Adrenal gland (tissue), 12 donors: ENCODE results near the gene NMRK2. TPM values are rescaled to one million over a fixed set of nuclear protein-coding genes. Genes with fewer than 3 reads are reported as not detected.
A peak's percentile ranks its signal among the peaks of the same experiment; 100 is the strongest.

Experiments used
- DNase-seq, 7 donors: peaks; one replicate each; pipeline ENCODE4 v3.0.0-alpha.2; 2019 to 2020
- H3K27ac ChIP-seq, 5 donors: fragments of 200-600 bp; sonication (generic) in 4 of 5; 1 replicate in 3 of 5; 2 replicates in 2 of 5; pipeline versions ENCODE4 v1.5.1 to v1.8.0; 2016 to 2020; ENCODE audit warnings: mild to moderate bottlenecking in 1 of 5
- H3K27me3 ChIP-seq: fragments of 200-600 bp; 2 replicates; pipeline ENCODE4 v1.8.0; 2021
- H3K36me3 ChIP-seq, 2 donors: fragments of 200-600 bp; replicated peaks in 1 of 2; 1 replicate in 1 of 2; 2 replicates in 1 of 2; pipeline versions ENCODE4 v1.5.1 to v1.8.0; 2018 to 2022
- H3K4me1 ChIP-seq, 2 donors: fragments of 200-600 bp; replicated peaks in 1 of 2; 1 replicate in 1 of 2; 2 replicates in 1 of 2; pipeline versions ENCODE4 v1.5.1 to v1.8.0; 2018 to 2021
- H3K4me3 ChIP-seq, 4 donors: fragments of 200-600 bp; sonication (generic) in 3 of 4; one replicate each; pipeline ENCODE4 v1.5.1; 2016 to 2018
- H3K9me3 ChIP-seq, 3 donors: fragments of 200-600 bp; sonication (generic) in 1 of 3; replicated peaks in 1 of 3; 1 replicate in 2 of 3; 2 replicates in 1 of 3; pipeline versions ENCODE4 v1.5.1 to v1.8.0; 2016 to 2021
- POLR2A ChIP-seq, 2 donors: fragments of 450-650 bp; IDR thresholded peaks; one replicate each; pipeline ENCODE4 v1.6.1; 2017; ENCODE audit warnings: antibody characterized with exemption in 2 of 2, mild to moderate bottlenecking in 2 of 2, moderate library complexity in 1 of 2
- WGBS, 4 donors: extraction: QIAGEN DNeasy Blood & Tissue Kit in 2 of 4; methylation state at CpG; one replicate each; pipeline versions ENCODE4 v1.1.5 to v1.1.7; 2013 to 2017; 5-methylcytosine and 5-hydroxymethylcytosine counted together
- intact Hi-C, 2 donors: fragments of 100-400 bp; cut with DNase I; formaldehyde crosslinking; loops; one replicate each; pipeline versions ENCODE4 v1.14.1 to v1.15.0; 2022 to 2023
- polyA plus RNA-seq, 3 donors: library from polyadenylated mRNA; stranded (reverse); fragments of 200-250 nt in 2 of 3; fragments of 350-450 nt in 1 of 3; fragmentation: Illumina TruSeq in 1 of 3; extraction: RNeasy Lipid Tissue Mini Kit (QIAGEN cat#74804) in 1 of 3; gene quantifications; one replicate each; pipeline ENCODE4 v1.2.3, GENCODE V29; 2013 to 2014
- total RNA-seq, 9 donors: library from RNA; depleted of rRNA in 4 of 9; stranded (reverse); fragments of >200 nt in 4 of 9; fragments of 120-200 nt in 1 of 9; fragmentation: NEBNext Ultra II Directional in 1 of 9; extraction: Animal tissue kit (Norgen Biotek cat#: 25700) in 1 of 9; gene quantifications; one replicate each; pipeline versions ENCODE4 v1.1.0 to v1.2.4, GENCODE V29; 2013 to 2023
- TF ChIP-seq, protein P1 (sequence below), 6 experiments: fragments of 450-650 bp in 4 of 6; fragments of 200-600 bp in 2 of 6; sonication (generic) in 1 of 6; IDR thresholded peaks; 1 replicate in 5 of 6; 2 replicates in 1 of 6; pipeline versions ENCODE4 v1.5.1 to v1.8.0; 2016 to 2021; ENCODE audit warnings: antibody characterized with exemption in 6 of 6, mild to moderate bottlenecking in 2 of 6, moderate library complexity in 1 of 6
- donor health status: healthy with polysubstance abuse.
- donor health status: Bipolar disorder and iron deficiency.
- donor health status: DM: yes; HTN: yes; CAD: no.
- donor health status: DM: no; HTN: no; CAD: no.
- donor health status: DM: no; HTN: no; CAD: no.
- donor health status: DM: yes; HTN: yes; CAD: no.

Gene NMRK2
- total and polyA plus RNA-seq, 12 donors: 0.36 to 14.7 (median 1.9) TPM; not detected in 4

DNA sequence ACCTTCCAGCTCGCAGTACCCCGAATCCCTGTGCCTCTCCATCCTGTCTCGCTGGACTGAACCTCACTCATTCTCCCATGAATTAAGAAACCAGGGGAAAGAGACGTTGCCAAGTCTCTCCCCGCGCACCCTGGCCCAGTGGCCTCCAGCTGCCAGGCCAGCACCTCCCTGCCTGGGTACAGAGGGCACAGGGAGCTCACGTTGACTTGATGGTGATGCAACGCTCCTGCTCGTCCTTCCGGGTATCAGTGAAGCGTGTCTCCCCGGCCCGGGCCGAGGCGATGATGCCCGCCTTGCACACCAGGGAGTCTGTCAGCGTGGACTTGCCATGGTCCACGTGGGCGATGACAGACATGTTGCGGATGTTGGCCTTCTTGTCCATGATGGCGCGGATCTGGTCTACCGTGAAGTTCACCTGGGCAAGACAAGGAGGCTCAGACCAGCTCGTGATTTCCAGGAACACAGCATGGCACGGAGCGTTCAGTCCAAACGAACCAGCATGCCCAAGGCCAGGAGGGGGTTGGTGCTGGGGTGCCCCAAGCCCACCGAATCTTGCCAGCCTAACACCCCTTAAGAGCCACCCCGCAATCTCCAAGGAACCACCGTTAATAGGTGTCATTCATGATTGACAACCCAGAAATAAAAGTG lies 51.2 kb downstream of the NMRK2 start:
- peaks cover 19 to 46% of the 10 kb centered on the region in 2 donors for H3K4me1 ChIP-seq
- peak overlapping the region; percentile 93 to 99 (median 98) for H3K27ac ChIP-seq
- no peaks in the 10 kb centered on the region for H3K27me3 ChIP-seq
- WGBS, 4 donors: 8 to 31% (median 14%) methylated on average over 9 to 30 of the region's 30 CpGs
- intact Hi-C loops: no loop called here
- H3K9me3 ChIP-seq: no peaks in the 10 kb centered on the region
- peak; percentile 61 to 90 (median 84) for DNase-seq
- TF ChIP-seq, protein P1, sequence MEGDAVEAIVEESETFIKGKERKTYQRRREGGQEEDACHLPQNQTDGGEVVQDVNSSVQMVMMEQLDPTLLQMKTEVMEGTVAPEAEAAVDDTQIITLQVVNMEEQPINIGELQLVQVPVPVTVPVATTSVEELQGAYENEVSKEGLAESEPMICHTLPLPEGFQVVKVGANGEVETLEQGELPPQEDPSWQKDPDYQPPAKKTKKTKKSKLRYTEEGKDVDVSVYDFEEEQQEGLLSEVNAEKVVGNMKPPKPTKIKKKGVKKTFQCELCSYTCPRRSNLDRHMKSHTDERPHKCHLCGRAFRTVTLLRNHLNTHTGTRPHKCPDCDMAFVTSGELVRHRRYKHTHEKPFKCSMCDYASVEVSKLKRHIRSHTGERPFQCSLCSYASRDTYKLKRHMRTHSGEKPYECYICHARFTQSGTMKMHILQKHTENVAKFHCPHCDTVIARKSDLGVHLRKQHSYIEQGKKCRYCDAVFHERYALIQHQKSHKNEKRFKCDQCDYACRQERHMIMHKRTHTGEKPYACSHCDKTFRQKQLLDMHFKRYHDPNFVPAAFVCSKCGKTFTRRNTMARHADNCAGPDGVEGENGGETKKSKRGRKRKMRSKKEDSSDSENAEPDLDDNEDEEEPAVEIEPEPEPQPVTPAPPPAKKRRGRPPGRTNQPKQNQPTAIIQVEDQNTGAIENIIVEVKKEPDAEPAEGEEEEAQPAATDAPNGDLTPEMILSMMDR (IDR thresholded peaks at IDR 0.05): no peak
- TF ChIP-seq POLR2A (IDR thresholded peaks at IDR 0.05): peak in 1 of 2 donors; percentile 37
- peak overlapping the region in 3 of 4 donors; percentile 91 to 100 (median 98) for H3K4me3 ChIP-seq
- H3K36me3 ChIP-seq: peaks cover 0 to 50% of the 10 kb centered on the region in 2 donors

DNA sequence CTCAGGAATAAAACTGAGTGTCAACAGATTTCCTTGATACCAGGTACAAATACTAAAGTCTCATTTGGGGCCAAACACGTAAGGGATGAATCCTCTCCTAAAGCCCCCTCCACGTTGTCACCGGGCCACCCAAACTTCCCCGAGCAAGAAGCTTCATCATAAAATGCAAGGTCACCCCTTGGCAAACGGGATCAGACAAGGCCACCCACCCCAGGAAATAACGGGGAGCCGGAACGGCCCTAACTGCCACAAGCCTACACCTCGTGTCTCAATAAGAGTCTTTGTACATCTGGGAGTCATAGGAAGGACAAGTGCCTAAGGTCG lies 51.7 kb downstream of the NMRK2 start:
- H3K36me3 ChIP-seq: peaks cover 0 to 45% of the 10 kb centered on the region in 2 donors
- DNase-seq: peak in 2 of 7 donors; percentile 40 to 63
- TF ChIP-seq POLR2A (IDR thresholded peaks at IDR 0.05): no peak
- TF ChIP-seq, protein P1 (IDR thresholded peaks at IDR 0.05): peak in 1 of 6 experiments; percentile 6
- peak overlapping the region; percentile 84 to 100 (median 94) for H3K4me3 ChIP-seq
- H3K9me3 ChIP-seq: no peaks in the 10 kb centered on the region
- H3K27ac ChIP-seq: peak overlapping the region; percentile 93 to 99 (median 98)
- peaks cover 19 to 46% of the 10 kb centered on the region in 2 donors for H3K4me1 ChIP-seq
- no peaks in the 10 kb centered on the region for H3K27me3 ChIP-seq
- intact Hi-C loops: no loop called here
- 0 to 1% (median 0%) methylated on average over 4 to 10 of the region's 10 CpGs for WGBS, 4 donors

DNA sequence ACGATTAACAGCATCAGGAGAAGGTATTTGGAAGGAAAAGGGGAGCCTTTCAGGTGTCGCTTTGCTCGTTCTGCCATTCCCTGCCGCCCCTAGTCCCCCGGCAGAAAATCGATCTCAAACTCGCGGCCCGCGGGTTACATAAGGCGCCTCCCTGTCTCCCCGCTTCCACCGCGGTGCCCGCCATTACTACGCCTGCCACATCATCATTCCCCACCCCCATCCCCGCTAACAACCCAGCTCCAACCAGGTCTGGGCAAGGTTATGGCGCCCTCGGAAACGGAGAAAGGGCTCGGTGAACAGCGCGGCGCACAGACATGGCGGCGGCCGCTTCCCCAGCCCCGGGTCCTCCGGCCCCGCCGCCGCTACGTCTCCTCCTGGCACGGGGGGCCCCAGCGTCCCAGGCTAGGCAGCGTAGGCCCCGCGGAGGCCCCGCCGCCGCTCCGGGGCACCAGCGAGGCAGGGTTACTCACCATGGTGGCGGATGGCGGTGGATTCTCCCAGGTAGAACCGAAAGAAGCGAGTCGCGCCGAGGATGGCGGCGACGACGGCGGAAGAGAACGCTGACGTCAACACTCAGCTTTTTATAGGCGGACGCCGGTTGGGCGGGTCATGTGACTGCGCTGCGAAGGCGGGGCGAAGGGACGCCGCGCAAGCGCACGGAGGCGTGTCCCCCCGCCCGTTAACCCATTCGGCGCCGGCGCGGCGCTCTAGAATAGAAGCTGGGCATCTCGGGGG lies 52.2 kb downstream of the NMRK2 start, which contains the start of gene EEF2:
EEF2 (minus strand) TSS at position 556 of the 735 bp plus-strand sequence; CDS start at position 473, 83 bp downstream.
- Histone ChIP-seq H3K27me3 (no peaks in the 10 kb centered on the region), H3K4me1 (peaks cover 19 to 46% of the 10 kb centered on the region in 2 donors), H3K36me3 (peaks cover 0 to 40% of the 10 kb centered on the region in 2 donors), H3K9me3 (no peaks in the 10 kb centered on the region), H3K4me3 (peak within 1 kb of the TSS; percentile 84 to 100 (median 94)), H3K27ac (peak within 1 kb of the TSS; percentile 93 to 99 (median 98))
- intact Hi-C loops: no loop called here
- peak; percentile 99 for TF ChIP-seq POLR2A (IDR thresholded peaks at IDR 0.05)
- TF ChIP-seq, protein P1 (IDR thresholded peaks at IDR 0.05): peak in 1 of 6 experiments; percentile 17
- WGBS, 4 donors: 0% methylated on average over 21 to 80 of the region's 80 CpGs
- DNase-seq: peak; percentile 87 to 95 (median 91)

DNA sequence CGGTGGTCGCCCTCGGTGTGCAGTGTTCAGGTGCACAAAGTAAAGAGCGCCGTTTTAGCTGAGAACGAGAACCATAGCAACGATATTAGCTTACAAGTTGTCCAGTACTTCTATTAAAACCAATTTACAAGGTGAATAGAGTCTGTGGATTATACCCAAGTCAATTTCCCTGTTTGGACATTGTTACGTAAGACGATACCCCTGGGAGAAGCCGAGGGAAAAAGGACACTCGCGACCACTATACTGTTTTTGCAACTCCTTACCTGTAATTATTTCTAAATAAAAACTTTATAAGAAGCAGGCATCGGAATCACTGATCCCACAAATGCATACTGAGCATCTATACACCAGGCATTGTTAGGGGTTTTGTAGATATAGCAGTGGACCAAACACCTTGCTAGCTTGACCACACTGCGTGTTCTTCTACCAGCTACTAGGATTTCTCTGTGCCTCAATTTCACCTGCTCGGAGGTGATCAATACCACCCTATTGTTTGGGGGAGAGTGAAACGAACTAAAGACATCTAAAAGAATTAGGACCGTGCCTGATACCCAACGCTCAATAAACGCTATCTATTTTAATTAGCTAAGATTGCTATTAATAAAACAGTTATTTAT lies 52.9 kb downstream of the NMRK2 start:
- Histone ChIP-seq H3K4me3 (peak overlapping the region in 3 of 4 donors; percentile 31 to 98 (median 91)), H3K4me1 (peaks cover 19 to 46% of the 10 kb centered on the region in 2 donors), H3K27ac (peak overlapping the region; percentile 24 to 98 (median 50)), H3K9me3 (no peaks in the 10 kb centered on the region), H3K36me3 (peaks cover 0 to 33% of the 10 kb centered on the region in 2 donors), H3K27me3 (no peaks in the 10 kb centered on the region)
- WGBS, 4 donors: 3 to 5% (median 4%) methylated on average over 19 of the region's 19 CpGs
- intact Hi-C loops: no loop called here
- peak in 1 of 7 donors; percentile 59 for DNase-seq
- no peak for TF ChIP-seq POLR2A (IDR thresholded peaks at IDR 0.05)
- TF ChIP-seq, protein P1 (IDR thresholded peaks at IDR 0.05): no peak
